Activated CD8-positive, alpha-beta memory T cell treated with anti-CD3 and anti-CD28 coated beads, Interleukin-2, amount 50 U/mL, for 24 hours (primary cell): ENCODE results near the gene OR51A4.
"Not testable (repeated sequence)": the region's sequence is repeated elsewhere in the genome, so short reads cannot be mapped to it uniquely, and the experiment has no call there.

Experiments used
- DNase-seq: peaks from one replicate; pipeline ENCODE4 v3.0.0-alpha.2; 2020; ENCODE audit errors: extremely low read depth

OR51A4 gene

GRCh38 chr11:4947505-4947904 lies at the start of gene OR51A4:
Gene OR51A4 (minus strand): TSS chr11:4947605. CDS start chr11:4947100, 505 bp downstream.
- DNase-seq, result no peak

DNA sequence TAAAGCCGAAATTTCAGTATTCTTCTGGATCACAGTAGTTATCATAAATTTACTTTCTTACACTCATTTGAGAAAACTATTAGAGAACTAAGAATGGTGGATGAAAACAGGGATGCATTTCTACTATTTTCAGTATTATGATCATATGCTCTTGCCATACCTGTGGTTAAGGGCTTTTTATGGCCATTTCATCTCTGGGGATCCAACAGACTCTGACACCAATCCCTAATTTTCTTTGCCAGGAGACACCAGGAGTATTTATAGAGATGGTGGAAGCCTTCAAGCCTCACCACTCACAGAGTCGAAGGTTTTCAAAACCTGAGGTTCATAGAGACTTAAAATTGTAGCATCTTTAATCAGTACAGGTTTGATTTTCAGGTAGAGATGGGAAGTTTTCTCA lies 47.1 kb upstream of the OR51A4 start, which contains the start of gene OR51L1:
Gene OR51L1, plus strand, starts transcription at position 301 of the 400 bp plus-strand sequence. CDS start 4,132 bp downstream, outside the sequence.
- DNase-seq, result no peak

- no peak for DNase-seq
Measured at GRCh38 chr11:4991060-4991459, 43.7 kb upstream of the OR51A4 start.

- DNase-seq, result no peak
Measured at GRCh38 chr11:4983841-4984240, 36.4 kb upstream of the OR51A4 start.

- DNase-seq, result no peak
Measured at GRCh38 chr11:4982678-4983077, 35.3 kb upstream of the OR51A4 start.

DNA sequence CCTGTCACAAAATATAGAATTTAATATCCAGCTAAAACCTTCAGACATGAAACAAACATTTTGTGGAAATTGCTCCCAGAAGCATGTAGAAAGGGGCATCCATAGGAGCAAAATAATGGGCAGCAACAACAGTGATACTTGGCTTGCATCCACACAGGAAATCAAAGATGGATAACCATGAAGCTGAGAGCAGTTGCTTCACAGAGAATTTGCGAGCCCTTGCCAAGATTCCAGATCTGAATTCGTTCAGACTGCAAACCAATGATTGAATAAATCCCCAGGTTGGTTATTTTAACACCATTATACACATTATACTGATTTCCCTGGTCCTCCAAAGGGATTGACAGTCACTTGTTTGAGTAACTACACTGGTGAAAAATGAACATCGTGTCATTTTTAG lies 31.6 kb upstream of the OR51A4 start:
- no peak for DNase-seq

DNA sequence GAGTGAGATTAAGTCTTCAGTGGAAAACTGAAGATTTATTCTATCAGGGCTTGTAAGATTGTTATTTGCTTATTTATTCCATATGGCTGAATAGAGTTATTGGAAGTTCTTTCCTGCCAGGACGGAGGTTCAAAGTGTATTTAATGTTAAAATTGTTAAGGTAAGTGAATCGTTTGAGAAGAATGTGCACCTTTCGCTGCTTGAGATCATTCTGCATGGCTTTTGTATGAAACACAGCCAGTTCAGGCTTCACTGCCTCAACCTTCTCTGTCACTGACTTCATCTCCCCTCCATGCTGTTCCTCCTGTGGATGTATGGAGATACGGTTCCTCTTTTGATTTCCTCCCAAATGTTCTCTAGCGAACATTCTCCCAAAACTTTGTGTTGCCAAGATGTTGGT lies 28.0 kb upstream of the OR51A4 start:
- DNase-seq, result no peak

DNA sequence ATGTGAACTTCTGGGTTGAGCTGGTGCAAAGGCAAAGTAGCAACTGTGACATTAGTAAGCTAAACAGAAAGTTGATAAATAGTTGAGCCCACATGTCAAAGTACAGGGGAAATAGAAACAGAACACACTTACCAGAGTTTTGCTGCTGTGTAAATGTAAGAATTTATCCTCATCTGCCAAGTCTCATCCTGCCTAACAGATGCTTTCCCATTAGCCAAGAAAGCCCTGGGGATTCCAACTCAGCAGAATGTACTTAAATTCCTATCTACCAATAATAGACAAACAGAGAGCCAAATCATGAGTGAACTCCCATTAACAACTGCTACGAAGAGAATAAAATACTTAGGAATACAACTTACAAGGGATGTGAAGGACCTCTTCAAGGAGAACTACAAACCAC lies 15.4 kb upstream of the OR51A4 start:
- no peak for DNase-seq

DNA sequence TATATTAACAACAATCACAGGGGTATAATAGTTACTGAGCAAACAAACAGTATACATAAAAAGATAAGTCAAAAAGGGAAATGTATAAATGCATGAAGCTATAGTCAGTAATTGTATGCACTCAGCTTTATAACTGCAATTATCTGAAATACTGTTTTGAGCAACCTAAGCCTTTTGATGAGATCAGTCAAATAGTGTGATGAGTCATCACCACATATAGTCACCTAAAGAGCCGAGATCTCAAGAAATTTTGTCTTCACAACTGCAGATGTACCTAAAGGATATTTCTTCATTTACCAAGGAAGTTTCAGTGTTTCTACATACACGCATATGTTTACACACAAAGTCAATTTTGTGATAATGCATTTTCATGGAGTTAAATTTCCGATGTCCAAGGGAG lies 13.5 kb upstream of the OR51A4 start:
- no peak for DNase-seq

GRCh38 chr11:4957396-4957795 lies 10.0 kb upstream of the OR51A4 start:
- no peak for DNase-seq

DNA sequence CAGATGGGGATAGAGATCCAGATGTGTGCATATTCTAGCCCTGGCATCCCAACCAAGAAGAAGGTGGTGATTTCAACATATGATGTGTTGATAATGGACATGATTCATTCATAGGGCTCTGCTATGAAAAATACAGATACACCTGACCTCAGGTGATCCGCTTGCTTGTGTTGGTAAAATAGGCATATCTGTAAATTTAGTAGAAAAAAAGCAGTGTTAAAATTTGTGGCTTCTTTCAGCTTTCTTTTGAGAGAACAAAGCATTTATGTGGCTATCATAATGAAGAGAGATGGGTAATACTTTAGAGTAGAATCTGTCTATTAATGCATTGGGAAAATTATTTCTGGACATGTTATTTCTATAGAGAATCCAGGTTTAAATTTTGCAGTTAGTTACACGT lies 8.2 kb upstream of the OR51A4 start, which contains the start of gene OR51A2:
Gene OR51A2, minus strand, starts transcription at position 101 of the 400 bp plus-strand sequence. Its CDS starts 0 bp downstream, at position 101.
- not testable (repeated sequence) for DNase-seq

DNA sequence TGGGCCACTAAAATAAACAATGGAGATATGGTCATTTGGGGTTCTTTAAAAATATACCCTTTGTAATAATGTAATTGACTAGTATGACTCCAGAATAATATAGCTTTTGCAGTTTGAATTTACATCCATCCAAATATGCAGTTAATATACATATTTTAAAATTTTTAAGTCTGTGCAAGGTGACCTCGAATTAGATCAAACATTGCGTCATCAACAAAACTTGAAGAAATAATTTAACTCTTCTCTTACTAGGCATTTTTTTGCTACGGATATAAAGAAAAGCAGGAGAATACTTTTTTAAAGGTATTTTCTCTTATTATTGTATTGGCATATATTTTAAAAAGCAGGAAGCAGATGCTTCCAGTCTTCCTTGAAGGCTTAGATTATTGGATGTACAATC lies 10.7 kb downstream of the OR51A4 start:
- DNase-seq, result no peak

DNA sequence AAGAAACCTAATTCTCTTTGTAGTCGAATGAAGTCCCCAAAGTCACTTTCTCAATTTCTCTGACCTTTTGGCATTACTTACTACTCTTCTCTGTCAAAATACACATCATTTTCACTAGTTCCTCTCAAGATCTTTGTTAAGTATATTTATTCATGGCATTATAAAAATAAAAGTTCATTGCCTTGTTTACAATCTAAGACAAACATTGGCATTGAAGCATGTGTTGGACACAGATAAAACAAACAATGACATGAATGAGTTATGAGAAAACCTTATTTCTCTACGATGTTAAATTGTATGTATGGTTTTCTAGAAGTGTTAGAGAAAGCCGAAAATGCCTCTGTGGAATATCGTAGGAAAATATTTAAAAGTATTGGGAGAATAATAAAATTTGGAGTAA lies 14.7 kb downstream of the OR51A4 start:
- no peak for DNase-seq

DNA sequence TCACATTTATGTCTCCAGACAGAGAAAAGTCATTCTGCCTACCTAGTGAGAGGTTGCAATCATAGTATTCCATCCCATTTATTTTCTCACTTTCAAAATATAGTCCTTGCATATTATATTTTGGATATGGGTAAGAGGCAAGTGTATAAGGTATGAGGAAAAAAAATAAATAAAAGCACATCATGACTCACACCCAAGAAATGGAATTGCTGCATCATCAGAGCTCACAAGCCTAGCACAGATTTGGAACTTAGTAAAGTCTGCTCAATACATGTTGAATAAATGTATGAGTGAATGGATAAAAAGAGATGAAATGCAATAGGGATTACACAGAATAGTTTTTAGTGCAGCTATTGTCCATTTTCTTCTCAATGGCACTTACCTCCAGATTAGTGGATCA lies 20.8 kb downstream of the OR51A4 start:
- DNase-seq, result no peak

- DNase-seq, result no peak
Measured at GRCh38 chr11:4924239-4924638, 23.2 kb downstream of the OR51A4 start, which contains the start of gene OR51G1. Gene OR51G1 (minus strand): TSS chr11:4924339. CDS start chr11:4924339, 0 bp downstream.

- no peak for DNase-seq
Measured at GRCh38 chr11:4922304-4922703, 25.1 kb downstream of the OR51A4 start.

- no peak for DNase-seq
Measured at GRCh38 chr11:4921796-4922195, 25.6 kb downstream of the OR51A4 start.

DNA sequence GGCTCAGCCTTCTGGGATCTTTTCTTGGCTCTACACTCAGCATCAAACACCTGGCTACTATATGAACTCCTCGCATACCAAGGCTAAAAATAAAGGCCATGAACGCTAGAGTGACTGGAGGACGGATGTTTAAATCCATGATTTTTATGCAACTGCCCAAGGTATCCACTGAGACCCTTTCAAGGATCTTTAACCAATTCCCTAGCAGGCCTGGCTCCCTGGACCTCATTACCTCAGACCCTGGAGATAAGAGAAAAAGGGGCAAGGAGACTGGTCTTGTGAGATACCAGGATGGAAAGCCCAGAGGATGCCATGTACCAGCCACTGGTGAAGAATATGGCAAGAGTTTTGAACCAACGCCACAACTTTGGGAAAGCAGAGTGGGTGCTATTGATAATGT lies 28.2 kb downstream of the OR51A4 start, which contains the start of gene OR51G2:
Gene OR51G2, minus strand, starts transcription at position 101 of the 400 bp plus-strand sequence. CDS start 3,687 bp downstream, outside the sequence.
- no peak for DNase-seq

DNA sequence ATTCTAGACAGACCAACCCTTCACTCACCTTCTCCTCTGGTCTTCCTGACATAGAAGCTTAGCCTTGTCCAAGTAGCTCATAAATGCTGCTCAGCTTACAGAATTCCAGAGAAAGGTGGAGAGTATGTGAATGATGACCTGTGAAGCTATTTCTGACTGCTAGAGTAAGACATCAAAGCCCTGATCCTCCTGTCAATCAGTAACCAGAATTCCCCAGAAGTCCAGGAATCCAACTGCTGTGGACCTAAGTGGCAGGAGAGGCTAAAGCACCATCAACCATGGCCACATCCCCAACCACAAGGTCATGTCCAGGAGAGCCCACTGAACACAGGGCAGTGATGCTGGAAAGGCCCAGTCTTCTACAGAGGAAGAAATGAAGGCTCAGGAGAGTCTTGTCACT lies 30.8 kb downstream of the OR51A4 start:
- no peak for DNase-seq

GRCh38 chr11:4903484-4903883 lies 43.9 kb downstream of the OR51A4 start, which contains the start of gene OR51A7:
Gene OR51A7 (plus strand): TSS chr11:4903783. CDS start chr11:4907370, 3,587 bp downstream.
- DNase-seq, result no peak
